Smooth muscle cell (in vitro differentiated cells): ENCODE measurements around the gene MED12L. TPM values are rescaled to one million over a fixed set of nuclear protein-coding genes. Genes with fewer than 3 reads are reported as not detected.

ENCODE experiments used
- DNase-seq: peaks from one replicate; lab custom pipeline; 2025; ENCODE audit not compliant: unreplicated experiment; lab: John Stamatoyannopoulos, UW
- H2AFZ ChIP-seq: fragments of 200-600 bp; sonication (generic); 2 replicates; pipeline ENCODE4 v1.6.0; 2016; ENCODE audit warnings: antibody characterized with exemption, low read depth, mild to moderate bottlenecking
- H3F3A ChIP-seq: fragments of 200-600 bp; sonication (generic); 2 replicates; pipeline ENCODE4 v1.6.0; 2017; ENCODE audit warnings: antibody characterized with exemption, low read depth
- H3K27ac ChIP-seq: fragments of 200-600 bp; sonication (generic); 2 replicates; pipeline ENCODE4 v1.5.1; 2016; ENCODE audit warnings: low read depth, mild to moderate bottlenecking
- H3K27me3 ChIP-seq: fragments of 200-600 bp; sonication (generic); 2 replicates; pipeline ENCODE4 v1.6.1; 2016; ENCODE audit warnings: low read depth, mild to moderate bottlenecking
- H3K36me3 ChIP-seq: fragments of 200-600 bp; sonication (generic); 2 replicates; pipeline ENCODE4 v1.5.1; 2016; ENCODE audit warnings: low read depth
- H3K4me1 ChIP-seq: fragments of 200-600 bp; sonication (generic); 2 replicates; pipeline ENCODE4 v1.5.1; 2016; ENCODE audit warnings: low read depth
- H3K4me2 ChIP-seq: fragments of 200-600 bp; sonication (generic); 2 replicates; pipeline ENCODE4 v1.6.0; 2016; ENCODE audit warnings: mild to moderate bottlenecking
- H3K4me3 ChIP-seq: fragments of 200-600 bp; sonication (generic); 2 replicates; pipeline ENCODE4 v1.5.1; 2016; ENCODE audit warnings: mild to moderate bottlenecking
- H3K79me2 ChIP-seq: fragments of 200-600 bp; sonication (generic); 2 replicates; pipeline ENCODE4 v1.6.0; 2016; ENCODE audit warnings: low read depth, mild to moderate bottlenecking
- H3K9ac ChIP-seq: fragments of 200-600 bp; sonication (generic); 2 replicates; pipeline ENCODE4 v1.6.0; 2016; ENCODE audit warnings: low read depth
- H3K9me3 ChIP-seq: fragments of 200-600 bp; sonication (generic); replicated peaks from 2 replicates; pipeline ENCODE4 v1.5.1; 2016; ENCODE audit warnings: low read depth
- H4K20me1 ChIP-seq: fragments of 200-600 bp; sonication (generic); 2 replicates; pipeline ENCODE4 v1.6.0; 2016; ENCODE audit warnings: low read depth
- CTCF ChIP-seq: fragments of 200-600 bp; sonication (generic); IDR thresholded peaks from 2 replicates; pipeline ENCODE4 v1.5.1; 2017; ENCODE audit warnings: borderline replicate concordance, mild to moderate bottlenecking, antibody characterized with exemption; ENCODE audit not compliant: insufficient read depth, poor library complexity, severe bottlenecking
- WGBS: methylation state at CpG from one replicate; pipeline ENCODE4 v1.1.7; 2016; ENCODE audit warnings: low lambda C conversion rate; 5-methylcytosine and 5-hydroxymethylcytosine counted together
- polyA plus RNA-seq: library from polyadenylated mRNA; unstranded; fragments of >200 nt; fragmentation: Nextera tagmentation; extraction: Ambion mirVana; gene quantifications from 2 replicates; pipeline ENCODE4 v1.2.1, GENCODE V29; 2016
- total RNA-seq: library from RNA; depleted of rRNA; stranded (reverse); fragments of >200 nt; gene quantifications from 2 replicates; pipeline ENCODE4 v1.2.3, GENCODE V29; 2014

Gene MED12L
- total and polyA plus RNA-seq, 2 experiments from 2014 or later = 0.26 to 1.5 TPM

- no peak for TF ChIP-seq CTCF
- H2AFZ ChIP-seq = no peak overlapping the region
- no peaks in the 10 kb centered on the region for H3K27me3 ChIP-seq
- no peak overlapping the region for H3K4me3 ChIP-seq
- H4K20me1 ChIP-seq = no peaks in the 10 kb centered on the region
- H3F3A ChIP-seq = no peaks in the 10 kb centered on the region
- DNase-seq = no peak
- no peaks in the 10 kb centered on the region for H3K36me3 ChIP-seq
- H3K27ac ChIP-seq = no peak overlapping the region
- WGBS = 97% methylated on average over 7 of the region's 7 CpGs
- no peaks in the 10 kb centered on the region for H3K4me1 ChIP-seq
- H3K79me2 ChIP-seq = no peaks in the 10 kb centered on the region
- H3K9me3 ChIP-seq = no peaks in the 10 kb centered on the region
- no peak overlapping the region for H3K4me2 ChIP-seq
- H3K9ac ChIP-seq = no peak overlapping the region
Measured at GRCh38 chr3:151201051-151201730, 115.7 kb downstream of the MED12L start.

- H4K20me1 ChIP-seq = no peaks in the 10 kb centered on the region
- no peak within 1 kb of the TSS for H3K4me3 ChIP-seq
- H3K9ac ChIP-seq = no peak within 1 kb of the TSS
- no peaks in the 10 kb centered on the region for H3K79me2 ChIP-seq
- TF ChIP-seq CTCF = no peak
- H3K9me3 ChIP-seq = no peaks in the 10 kb centered on the region
- H3K27me3 ChIP-seq = no peaks in the 10 kb centered on the region
- no peaks in the 10 kb centered on the region for H3F3A ChIP-seq
- no peak within 1 kb of the TSS for H3K4me2 ChIP-seq
- no peak for DNase-seq
- H3K4me1 ChIP-seq = no peaks in the 10 kb centered on the region
- H2AFZ ChIP-seq = no peak within 1 kb of the TSS
- no peak within 1 kb of the TSS for H3K27ac ChIP-seq
- 70% methylated on average over 3 of the region's 3 CpGs for WGBS
- H3K36me3 ChIP-seq = no peaks in the 10 kb centered on the region
Measured at GRCh38 chr3:151203051-151203420, 117.6 kb downstream of the MED12L start, which contains the start of gene GPR171. TSS of gene GPR171 (minus strand) at chr3:151203216. CDS start at chr3:151199386, 3,830 bp downstream.

GRCh38 chr3:151204530-151205402, 119.3 kb downstream of the MED12L start:
- no peak overlapping the region for H3K27ac ChIP-seq
- H3K9ac ChIP-seq = no peak overlapping the region
- H2AFZ ChIP-seq = no peak overlapping the region
- 92% methylated on average over 3 of the region's 3 CpGs for WGBS
- H4K20me1 ChIP-seq = no peaks in the 10 kb centered on the region
- H3K9me3 ChIP-seq = no peaks in the 10 kb centered on the region
- TF ChIP-seq CTCF = no peak
- H3K36me3 ChIP-seq = no peaks in the 10 kb centered on the region
- H3K4me2 ChIP-seq = no peak overlapping the region
- DNase-seq = no peak
- H3K4me1 ChIP-seq = no peaks in the 10 kb centered on the region
- H3F3A ChIP-seq = no peaks in the 10 kb centered on the region
- no peaks in the 10 kb centered on the region for H3K27me3 ChIP-seq
- H3K4me3 ChIP-seq = no peak overlapping the region
- H3K79me2 ChIP-seq = no peaks in the 10 kb centered on the region
